WTC11 (cell line): ENCODE measurements around the gene ADM5. TPM values are rescaled to one million over a fixed set of nuclear protein-coding genes. Genes with fewer than 3 reads are reported as not detected.

Source experiments
- ATF2 ChIP-seq: sonication (generic); formaldehyde crosslinking; IDR thresholded peaks from 2 replicates; pipeline ENCODE4 v1.8.1; 2022; ENCODE audit warnings: low read depth, missing genetic modification reagents, borderline replicate concordance
- CBFB ChIP-seq: sonication (generic); formaldehyde crosslinking; IDR thresholded peaks from 2 replicates; pipeline ENCODE4 v1.8.1; 2022; ENCODE audit warnings: mild to moderate bottlenecking, low read depth, missing genetic modification reagents
- CDX4 ChIP-seq: fragments of 250-450 bp; sonication (Bioruptor Pico); IDR thresholded peaks from 2 replicates; pipeline ENCODE4 v1.9.0; 2021; ENCODE audit warnings: moderate library complexity, mild to moderate bottlenecking, inconsistent platforms, borderline replicate concordance
- CREB1 ChIP-seq: sonication (generic); formaldehyde crosslinking; IDR thresholded peaks from 2 replicates; pipeline ENCODE4 v1.8.0; 2023; ENCODE audit warnings: mild to moderate bottlenecking, missing genetic modification reagents
- E2F1 ChIP-seq: sonication (generic); formaldehyde crosslinking; IDR thresholded peaks from 2 replicates; pipeline ENCODE4 v1.8.0; 2022; ENCODE audit warnings: mild to moderate bottlenecking, missing genetic modification reagents
- E2F5 ChIP-seq: sonication (generic); formaldehyde crosslinking; IDR thresholded peaks from 2 replicates; pipeline ENCODE4 v1.8.1; 2022; ENCODE audit warnings: mild to moderate bottlenecking, moderate library complexity, missing genetic modification reagents
- ELF4 ChIP-seq: sonication (generic); formaldehyde crosslinking; IDR thresholded peaks from 2 replicates; pipeline ENCODE4 v1.8.1; 2022; ENCODE audit warnings: low read depth, mild to moderate bottlenecking, moderate library complexity, missing genetic modification reagents
- EMX1 ChIP-seq: fragments of 250-450 bp; sonication (Bioruptor Pico); IDR thresholded peaks from 2 replicates; pipeline ENCODE4 v1.8.0; 2021; ENCODE audit warnings: mild to moderate bottlenecking
- ERG ChIP-seq: fragments of 250-450 bp; sonication (Bioruptor Pico); IDR thresholded peaks from 2 replicates; pipeline ENCODE4 v1.8.0; 2021; ENCODE audit warnings: mild to moderate bottlenecking
- ESRRA ChIP-seq: sonication (generic); formaldehyde crosslinking; IDR thresholded peaks from 2 replicates; pipeline ENCODE4 v1.8.1; 2022; ENCODE audit warnings: mild to moderate bottlenecking, missing genetic modification reagents, borderline replicate concordance
- ETV6 ChIP-seq: sonication (generic); formaldehyde crosslinking; IDR thresholded peaks from 2 replicates; pipeline ENCODE4 v1.8.1; 2022; ENCODE audit warnings: mild to moderate bottlenecking, missing genetic modification reagents
- FOXK1 ChIP-seq: sonication (generic); formaldehyde crosslinking; IDR thresholded peaks from 2 replicates; pipeline ENCODE4 v1.8.0; 2022; ENCODE audit warnings: mild to moderate bottlenecking, moderate library complexity, missing genetic modification reagents
- FOXP4 ChIP-seq: sonication (generic); formaldehyde crosslinking; IDR thresholded peaks from 2 replicates; pipeline ENCODE4 v1.8.0; 2022; ENCODE audit warnings: mild to moderate bottlenecking, missing genetic modification reagents
- GABPB1 ChIP-seq: sonication (generic); formaldehyde crosslinking; IDR thresholded peaks from 2 replicates; pipeline ENCODE4 v1.8.1; 2023; ENCODE audit warnings: mild to moderate bottlenecking, missing genetic modification reagents
- IRF1 ChIP-seq: sonication (generic); formaldehyde crosslinking; IDR thresholded peaks from 2 replicates; pipeline ENCODE4 v1.8.0; 2023; ENCODE audit warnings: missing genetic modification reagents
- JAZF1 ChIP-seq: fragments of 250-450 bp; sonication (Bioruptor Pico); IDR thresholded peaks from 2 replicates; pipeline ENCODE4 v1.9.0; 2021; ENCODE audit warnings: moderate library complexity, mild to moderate bottlenecking, inconsistent platforms
- MXD4 ChIP-seq: fragments of 250-450 bp; sonication (Bioruptor Pico); IDR thresholded peaks from 2 replicates; pipeline ENCODE4 v1.8.0; 2021; ENCODE audit warnings: mild to moderate bottlenecking, moderate library complexity, borderline replicate concordance
- NFATC4 ChIP-seq: fragments of 250-450 bp; sonication (Bioruptor Pico); IDR thresholded peaks from 2 replicates; pipeline ENCODE4 v1.9.0; 2021; ENCODE audit warnings: mild to moderate bottlenecking
- NFE2L1 ChIP-seq: sonication (generic); formaldehyde crosslinking; IDR thresholded peaks from 2 replicates; pipeline ENCODE4 v1.8.1; 2023; ENCODE audit warnings: missing genetic modification reagents
- NFYB ChIP-seq: sonication (generic); formaldehyde crosslinking; conservative IDR thresholded peaks from 2 replicates; pipeline ENCODE4 v1.8.0; 2022; ENCODE audit warnings: low read depth, missing genetic modification reagents
- PRRX2 ChIP-seq: fragments of 250-450 bp; sonication (Bioruptor Pico); IDR thresholded peaks from 2 replicates; pipeline ENCODE4 v1.8.0; 2021; ENCODE audit warnings: mild to moderate bottlenecking
- SP1 ChIP-seq: sonication (generic); formaldehyde crosslinking; conservative IDR thresholded peaks from 2 replicates; pipeline ENCODE4 v1.8.1; 2022; ENCODE audit warnings: missing genetic modification reagents
- STAT6 ChIP-seq: sonication (generic); formaldehyde crosslinking; conservative IDR thresholded peaks from 2 replicates; pipeline ENCODE4 v1.8.1; 2023; ENCODE audit warnings: mild to moderate bottlenecking, low read depth, missing genetic modification reagents, moderate library complexity
- TCF7 ChIP-seq: sonication (generic); formaldehyde crosslinking; IDR thresholded peaks from 2 replicates; pipeline ENCODE4 v1.8.0; 2022; ENCODE audit warnings: mild to moderate bottlenecking, low read depth, missing genetic modification reagents, moderate library complexity
- TEAD4 ChIP-seq: sonication (generic); formaldehyde crosslinking; IDR thresholded peaks from 2 replicates; pipeline ENCODE4 v1.8.0; 2022; ENCODE audit warnings: mild to moderate bottlenecking, missing genetic modification reagents
- TP53 ChIP-seq: sonication (generic); formaldehyde crosslinking; IDR thresholded peaks from 2 replicates; pipeline ENCODE4 v1.8.1; 2023; ENCODE audit warnings: mild to moderate bottlenecking, missing genetic modification reagents
- ZNF219 ChIP-seq: sonication (generic); formaldehyde crosslinking; IDR thresholded peaks from 2 replicates; pipeline ENCODE4 v1.8.0; 2023; ENCODE audit warnings: missing genetic modification reagents, mild to moderate bottlenecking, borderline replicate concordance
- ZNF232 ChIP-seq: sonication (generic); formaldehyde crosslinking; IDR thresholded peaks from 2 replicates; pipeline ENCODE4 v1.8.0; 2022; ENCODE audit warnings: mild to moderate bottlenecking, missing genetic modification reagents
- ZNF263 ChIP-seq: sonication (generic); formaldehyde crosslinking; IDR thresholded peaks from 2 replicates; pipeline ENCODE4 v1.8.1; 2022; ENCODE audit warnings: low read depth, mild to moderate bottlenecking, moderate library complexity, missing genetic modification reagents
- total RNA-seq: library from RNA; stranded (reverse); gene quantifications from 3 replicates; pipeline ENCODE4 v1.2.3, GENCODE V29; 2021

The ADM5 gene
- total RNA-seq, 1 experiment from 2014 or later: 6.7 TPM

GRCh38 chr19:49677231-49677900 is 12.0 kb upstream of the ADM5 start, which contains the start of gene PRMT1 (continued):
- no peak for TF ChIP-seq CDX4
- no peak; the same call in 1 of the 2 replicates for TF ChIP-seq ETV6
- 0 out of 2 replicates have a peak, but pooled peaks have one; percentile 29 for TF ChIP-seq FOXP4 (CRISPR knock-in tag)
- no peak; the same call in 1 of the 2 replicates for TF ChIP-seq ZNF219
- TF ChIP-seq TEAD4: no peak
- TF ChIP-seq IRF1 (CRISPR knock-in tag): no peak
- TF ChIP-seq SP1: no peak; the same call in 1 of the 2 replicates
- TF ChIP-seq NFATC4 (CRISPR knock-in tag): peak; percentile 86
- peak; percentile 44; the same call in 1 of the 2 replicates for TF ChIP-seq FOXK1 (CRISPR knock-in tag)
- TF ChIP-seq ESRRA: no peak
- no peak for TF ChIP-seq ZNF263
- TF ChIP-seq ELF4: no peak
- no peak for TF ChIP-seq MXD4 (CRISPR knock-in tag)
- TF ChIP-seq JAZF1: no peak
- 0 out of 2 replicates have a peak, but pooled peaks have one; percentile 43 for TF ChIP-seq STAT6 (CRISPR knock-in tag)
- no peak for TF ChIP-seq E2F1
- TF ChIP-seq ATF2 (CRISPR knock-in tag): no peak
- TF ChIP-seq GABPB1 (CRISPR knock-in tag): 0 out of 2 replicates have a peak, but pooled peaks have one; percentile 2
- TF ChIP-seq NFYB (CRISPR knock-in tag): no peak
- peak; percentile 63; the same call in 1 of the 2 replicates for TF ChIP-seq NFE2L1 (CRISPR knock-in tag)
- TF ChIP-seq CBFB: no peak
- TF ChIP-seq E2F5: peak; percentile 66
- no peak for TF ChIP-seq ZNF232 (CRISPR knock-in tag)
- TF ChIP-seq TCF7 (CRISPR knock-in tag): no peak
- no peak for TF ChIP-seq EMX1 (CRISPR knock-in tag)
- peak; percentile 60; the same call in 1 of the 2 replicates for TF ChIP-seq CREB1 (CRISPR knock-in tag)
- 0 out of 2 replicates have a peak, but pooled peaks have one; percentile 43 for TF ChIP-seq TP53 (CRISPR knock-in tag)
- peak; percentile 78; the same call in 1 of the 2 replicates for TF ChIP-seq ERG (CRISPR knock-in tag)
- TF ChIP-seq PRRX2 (CRISPR knock-in tag): 0 out of 2 replicates have a peak, but pooled peaks have one; percentile 45
